Activated CD4-positive, CD25-positive, alpha-beta regulatory T cell treated with anti-CD3 and anti-CD28 coated beads, Interleukin-2, amount 50 U/mL, for 24 hours (primary cell): Measurements from ENCODE around the gene C3AR1.
"Not testable (repeated sequence)": the region's sequence is repeated elsewhere in the genome, so short reads cannot be mapped to it uniquely, and the experiment has no call there.

Experiments
- ATAC-seq, 2 donors: fragments of 150-1000 bp; cut with Tn5 transposase; one replicate each; pipeline ENCODE4 v1.10.0; 2021; ENCODE audit warnings: mild to moderate bottlenecking in 1 of 2, moderate library complexity in 1 of 2

The C3AR1 gene

DNA sequence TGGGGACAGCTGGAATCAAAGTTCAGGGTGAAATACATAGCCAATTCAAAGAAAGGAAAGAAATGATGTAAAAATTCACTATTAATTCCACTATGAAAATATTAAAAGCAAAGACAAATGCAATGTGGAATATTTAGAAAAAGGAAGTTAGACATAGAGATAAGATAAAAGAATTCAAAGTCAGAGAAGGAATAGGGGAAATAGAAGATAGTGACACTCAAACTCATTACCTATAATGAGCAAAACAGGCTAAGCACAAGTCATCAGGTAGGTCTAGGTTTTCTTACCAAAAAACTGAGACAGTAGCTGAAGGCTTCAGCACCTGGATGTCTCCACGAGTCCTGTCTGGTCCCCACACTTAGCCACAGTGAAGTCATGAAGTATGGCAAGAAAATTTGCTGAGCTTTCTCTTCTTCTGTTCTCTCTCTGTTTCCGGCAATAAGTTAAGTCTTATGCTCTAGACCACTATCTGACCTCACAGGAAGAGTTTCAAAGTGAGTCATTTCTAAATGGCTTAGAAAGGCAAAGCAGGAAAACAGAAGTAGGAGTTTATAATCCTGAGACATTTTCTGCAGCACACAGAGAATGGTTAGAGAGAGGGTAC is at the start of gene C3AR1:
Gene C3AR1, minus strand, starts transcription at position 369 of the 604 bp plus-strand sequence. CDS start 6,174 bp downstream, outside the sequence.
- peak; percentile 97 to 99 for ATAC-seq

DNA sequence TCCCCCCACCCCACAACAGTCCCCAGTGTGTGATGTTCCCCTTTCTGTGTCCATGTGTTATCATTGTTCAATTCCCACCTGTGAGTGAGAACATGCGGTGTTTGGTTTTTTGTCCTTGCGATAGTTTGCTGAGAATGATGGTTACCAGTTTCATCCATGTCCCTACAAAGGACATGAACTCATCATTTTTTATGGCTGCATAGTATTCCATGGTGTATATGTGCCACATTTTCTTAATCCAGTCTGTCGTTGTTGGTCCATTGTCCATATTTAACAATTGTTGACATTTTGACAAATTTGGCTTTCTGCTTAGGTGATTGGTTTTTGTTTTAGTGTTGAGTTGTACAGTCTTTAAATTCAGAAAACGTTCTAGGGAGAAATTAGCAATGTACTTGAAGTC is 47.0 kb upstream of the C3AR1 start:
- ATAC-seq = not testable (repeated sequence)

DNA sequence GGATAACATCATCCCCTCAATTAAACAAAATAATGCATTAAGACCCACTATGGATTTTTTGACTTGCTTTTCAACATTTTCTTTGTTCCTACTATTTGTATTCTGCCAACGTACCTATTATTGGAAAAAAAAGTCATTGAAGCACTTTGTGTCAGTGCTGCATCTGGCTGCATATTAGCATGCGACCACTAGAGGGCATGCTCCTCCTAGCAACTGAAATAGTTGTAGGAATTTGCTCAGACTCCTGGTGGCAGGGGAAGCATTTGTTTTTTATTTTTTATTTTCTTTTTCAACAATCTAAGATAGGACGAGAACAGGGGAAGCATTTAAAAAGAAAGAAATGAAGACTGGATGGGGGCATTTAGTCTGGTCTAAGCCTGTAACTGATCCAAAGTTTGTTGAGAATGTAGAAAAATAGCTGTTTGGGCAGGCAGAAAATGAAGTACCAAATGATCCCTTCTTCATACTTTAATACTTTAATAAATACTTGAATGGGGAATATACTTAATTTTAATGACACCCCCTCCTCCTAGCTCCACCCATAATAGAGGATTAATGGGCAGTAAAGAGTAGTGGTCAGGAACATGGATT is 42.7 kb upstream of the C3AR1 start:
- ATAC-seq = peak; percentile 43 to 48

DNA sequence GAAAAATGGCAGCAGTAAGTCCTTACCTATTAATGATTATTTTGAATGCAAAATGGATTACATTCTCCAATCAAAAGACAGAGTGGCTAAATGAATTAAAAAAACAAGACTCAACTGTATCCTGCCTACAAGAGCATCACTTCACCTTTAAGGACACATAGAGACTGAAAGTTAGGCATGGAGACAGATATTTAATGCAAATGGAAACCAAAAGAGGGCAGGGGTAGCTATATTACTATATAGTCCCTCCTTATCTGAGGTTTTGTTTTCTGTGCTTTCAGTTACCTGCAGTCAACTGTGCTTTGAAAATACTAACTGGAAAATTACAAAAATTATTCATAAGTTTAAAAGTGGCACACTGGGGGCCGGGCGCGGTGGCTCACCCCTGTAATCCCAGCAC is 33.1 kb upstream of the C3AR1 start:
- ATAC-seq = peak; percentile 49 to 61

DNA sequence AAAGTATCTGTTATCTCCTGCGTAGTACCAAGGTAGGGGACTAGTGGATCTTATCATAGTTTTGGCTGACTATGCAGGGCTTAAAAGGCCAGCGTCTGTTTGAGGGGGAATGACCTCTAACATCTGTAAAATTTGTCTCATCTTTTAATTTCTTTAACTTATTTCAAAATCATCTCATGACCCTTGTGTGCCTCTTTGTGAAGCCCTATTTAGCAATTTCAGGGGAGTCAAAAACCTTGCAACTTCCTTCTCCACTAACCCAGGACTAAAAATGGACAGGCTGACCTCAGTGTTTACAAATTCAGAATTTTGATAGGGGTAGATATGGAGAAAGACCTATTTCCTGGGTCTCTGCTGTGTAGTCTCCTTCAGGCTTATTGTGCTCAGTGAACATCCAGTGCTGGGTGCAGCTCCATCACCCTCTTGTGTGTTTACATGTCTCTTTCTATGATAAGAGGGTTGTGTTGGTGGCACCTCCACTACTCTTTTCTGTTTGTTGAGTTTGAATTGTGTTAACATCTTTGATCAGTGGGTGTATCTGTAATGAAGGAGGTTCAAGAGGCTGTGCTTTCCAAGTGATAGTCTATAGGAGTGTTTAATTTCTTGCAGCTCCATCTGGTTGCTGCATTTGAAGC is 30.2 kb upstream of the C3AR1 start:
- no peak for ATAC-seq

DNA sequence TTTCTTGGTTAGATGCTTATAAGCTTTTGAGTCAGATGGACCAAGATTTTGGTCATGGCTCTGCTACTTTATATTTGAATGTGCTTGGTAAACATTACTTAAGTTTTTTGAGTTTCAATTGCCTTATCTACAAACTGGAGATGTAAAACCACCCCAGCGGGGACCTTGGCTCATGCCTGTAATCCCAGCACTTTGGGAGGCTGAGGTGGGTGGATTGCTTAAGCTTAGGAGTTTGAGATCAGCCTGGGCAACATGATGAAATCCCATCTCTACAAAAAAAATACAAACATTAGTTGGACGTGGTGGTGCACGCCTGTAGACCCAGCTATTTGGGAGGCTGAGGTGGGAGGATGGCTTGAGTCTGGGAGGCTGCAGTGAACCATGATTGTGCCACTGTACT is 27.1 kb upstream of the C3AR1 start:
- no peak for ATAC-seq

DNA sequence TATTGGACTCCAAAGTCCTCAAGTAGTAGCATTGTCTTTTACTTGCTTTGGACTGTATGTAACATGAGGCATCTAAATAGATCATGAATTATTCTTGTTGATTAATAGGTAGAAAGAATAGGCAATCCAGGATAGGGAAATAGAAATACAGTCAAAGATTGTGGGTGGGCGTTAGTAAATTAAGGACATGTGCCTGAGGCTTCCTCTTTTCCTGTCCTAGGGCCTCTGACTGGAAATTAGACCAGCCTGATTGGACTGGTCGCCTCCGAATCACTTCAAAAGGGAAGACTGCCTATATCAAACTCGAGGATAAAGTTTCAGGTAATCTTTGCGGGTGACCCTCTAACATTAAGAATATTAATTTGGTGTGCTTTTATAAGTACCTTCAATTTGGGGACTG is 23.6 kb upstream of the C3AR1 start:
- ATAC-seq = no peak

DNA sequence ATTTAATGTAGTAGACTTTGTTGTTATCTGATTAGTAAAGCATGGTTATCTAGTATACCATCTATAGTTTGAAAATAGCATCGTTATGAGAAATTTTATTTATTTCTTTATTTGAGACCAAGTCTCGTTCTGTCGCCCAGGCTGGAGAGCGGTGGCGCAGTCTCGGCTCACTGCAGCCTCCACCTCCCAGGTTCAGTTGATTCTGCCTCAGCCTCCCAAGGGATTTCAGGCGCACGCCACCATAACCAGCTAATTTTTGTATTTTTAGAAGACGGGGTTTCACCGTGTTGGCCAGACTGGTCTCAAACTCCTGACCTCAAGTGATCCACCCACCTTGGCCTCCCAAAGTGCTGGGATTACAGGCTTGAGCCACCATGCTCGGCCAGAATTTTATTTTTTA is 23.1 kb upstream of the C3AR1 start:
- not testable (repeated sequence) for ATAC-seq

DNA sequence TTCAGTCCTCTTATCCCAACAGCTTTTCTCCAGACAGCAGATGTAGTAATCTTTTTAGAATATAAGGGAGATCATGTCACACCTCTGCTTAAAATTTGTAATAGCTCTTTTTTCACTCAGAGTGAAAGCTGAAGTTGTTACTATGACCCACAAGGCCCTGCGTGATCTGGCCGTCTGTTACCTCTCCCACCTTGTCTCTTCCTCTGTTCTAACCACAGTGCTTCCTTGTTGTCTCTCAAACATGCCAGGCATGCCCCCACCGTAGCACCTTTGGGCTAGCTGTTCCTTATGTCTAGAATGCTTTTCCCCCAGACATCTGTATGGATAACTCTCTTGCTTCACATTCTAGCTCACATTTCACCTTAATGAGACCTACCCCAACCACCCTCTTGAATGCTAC is 22.4 kb upstream of the C3AR1 start:
- peak; percentile 85 to 89 for ATAC-seq

DNA sequence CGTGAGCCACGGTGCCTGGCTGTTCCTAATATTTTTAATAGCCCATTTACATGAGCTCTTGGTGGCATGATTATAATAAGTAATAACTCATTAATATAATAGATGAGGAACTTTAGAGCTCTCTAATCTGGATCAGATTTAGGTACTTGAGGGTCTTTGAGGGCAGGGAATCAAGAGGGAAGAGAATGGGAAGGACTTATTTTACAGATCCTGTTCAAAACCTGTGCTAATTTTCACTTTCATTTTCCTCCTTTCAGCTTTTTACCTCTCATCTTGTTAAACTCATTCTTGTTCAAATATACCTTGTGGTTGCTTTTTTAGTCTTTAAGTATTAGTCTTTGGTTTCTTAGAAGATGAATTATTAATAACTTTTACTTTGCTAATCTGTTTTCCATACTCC is 21.5 kb upstream of the C3AR1 start:
- peak in 1 of 2 donors; percentile 11 for ATAC-seq

DNA sequence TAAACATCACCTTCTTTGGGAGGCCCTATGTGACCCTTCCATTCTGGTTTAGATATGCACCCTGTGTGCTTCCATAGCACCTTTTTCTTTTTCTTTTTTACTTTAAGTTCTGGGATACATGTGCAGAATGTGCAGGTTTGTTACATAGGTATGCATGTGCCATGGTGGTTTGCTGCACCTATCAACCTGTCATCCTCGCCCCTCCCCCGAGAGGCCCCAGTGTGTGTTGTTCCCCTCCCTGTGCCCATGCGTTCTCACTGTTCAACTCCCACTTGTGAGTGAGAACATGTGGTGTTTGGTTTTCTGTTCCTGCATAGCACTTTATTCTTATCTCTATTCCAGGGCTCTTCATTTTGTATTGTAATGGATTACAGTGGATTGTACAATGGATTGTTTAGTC is 18.2 kb upstream of the C3AR1 start:
- not testable (repeated sequence) for ATAC-seq

DNA sequence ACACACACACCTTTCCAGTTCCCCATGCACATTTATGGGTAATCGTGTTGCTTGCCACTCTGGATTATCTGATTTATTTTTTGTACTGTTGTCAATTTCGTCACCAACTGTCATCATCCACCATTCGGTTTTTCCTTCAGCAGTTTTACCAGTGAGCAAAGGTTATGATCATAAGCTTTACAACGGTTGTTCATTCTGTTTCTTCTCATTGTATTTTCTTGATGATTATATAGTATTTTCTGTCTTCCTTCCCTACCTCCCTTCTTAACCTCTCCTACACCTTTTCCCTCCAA is 16.6 kb upstream of the C3AR1 start:
- no peak for ATAC-seq

DNA sequence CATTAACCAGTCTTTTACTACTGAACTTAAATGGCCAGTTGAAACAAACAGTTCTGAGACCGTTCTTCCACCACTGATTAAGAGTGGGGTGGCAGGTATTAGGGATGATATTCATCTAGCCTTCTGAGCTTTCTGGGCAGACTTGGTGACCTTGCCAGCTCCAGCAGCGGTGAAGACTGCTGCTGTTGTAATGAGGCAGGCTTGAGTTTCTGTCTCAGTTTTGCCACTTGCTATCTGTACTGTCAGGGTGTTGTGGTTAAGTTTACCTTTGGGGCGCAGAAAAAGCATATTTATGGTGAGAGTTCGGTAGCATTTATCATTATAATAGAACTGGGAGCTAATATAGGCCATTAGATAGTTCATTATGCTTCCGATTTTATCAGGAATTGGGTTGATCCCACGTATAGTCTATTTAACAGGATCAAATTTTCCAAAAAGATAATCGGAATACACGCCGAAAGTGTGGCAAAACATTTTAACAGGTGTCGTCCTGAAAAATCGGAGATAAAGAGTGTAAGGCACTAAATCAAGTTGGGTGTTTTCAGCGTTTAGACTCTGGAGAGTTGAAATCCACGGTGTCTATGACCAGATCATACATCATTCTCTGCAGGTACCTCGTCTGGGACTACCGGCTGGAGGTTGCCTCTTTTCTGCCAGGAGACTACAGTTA is 15.2 kb upstream of the C3AR1 start:
- peak in 1 of 2 donors; percentile 11 for ATAC-seq

DNA sequence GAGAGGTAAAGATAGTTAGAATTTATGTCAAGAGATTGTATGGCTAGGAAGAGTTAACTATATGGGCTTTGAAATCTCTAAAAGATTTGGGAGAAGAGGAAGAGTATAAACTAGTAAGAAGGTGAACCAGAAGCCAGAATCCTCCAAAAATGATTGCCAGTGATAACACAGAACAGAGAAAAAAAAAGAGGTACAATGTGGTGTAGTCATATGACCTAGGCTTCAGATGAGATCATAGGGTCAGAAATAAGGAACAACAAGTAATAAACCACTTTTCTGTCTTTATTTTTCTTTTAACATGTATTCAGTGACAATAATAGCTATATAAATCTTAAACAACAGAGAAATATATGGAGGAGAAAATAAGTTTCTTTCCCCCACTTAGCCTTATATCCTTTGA is 14.0 kb upstream of the C3AR1 start:
- ATAC-seq = no peak

DNA sequence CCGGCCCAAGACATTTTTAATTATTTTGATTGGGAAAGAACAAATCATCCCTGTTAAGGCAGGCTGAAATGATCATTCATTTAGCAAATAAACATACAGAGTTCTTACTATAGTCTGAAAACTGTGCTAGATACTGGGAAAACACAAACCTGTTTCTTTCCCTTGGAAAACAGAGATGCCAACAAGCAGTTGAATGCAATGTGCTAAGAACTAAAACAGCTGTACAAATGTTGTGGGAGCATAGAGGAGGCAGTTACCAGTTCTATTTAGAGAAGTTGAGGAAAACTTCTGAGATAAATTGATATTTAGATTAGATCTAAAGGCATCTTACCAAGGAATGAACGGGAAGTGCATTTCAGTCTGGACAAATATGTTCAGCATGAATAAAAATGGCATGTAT is 12.8 kb upstream of the C3AR1 start:
- no peak for ATAC-seq

DNA sequence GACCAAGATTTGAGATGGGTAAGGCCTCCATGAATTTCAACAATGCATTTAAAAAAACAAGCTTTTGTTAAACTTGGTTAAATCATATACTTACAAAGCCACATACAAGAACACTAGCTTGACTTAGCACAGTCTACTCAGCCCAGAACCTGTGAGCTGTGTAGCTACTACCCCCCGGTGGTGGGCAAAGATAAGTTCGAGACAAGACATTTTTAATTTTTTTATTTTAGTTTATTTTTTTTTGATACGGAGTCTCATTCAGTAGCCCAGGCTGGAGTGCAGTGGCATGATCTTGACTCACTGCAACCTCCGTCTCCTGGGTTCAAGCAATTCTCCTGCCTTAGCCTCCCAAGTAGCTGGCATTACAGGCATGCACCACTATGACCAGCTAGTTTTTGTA is 12.2 kb upstream of the C3AR1 start:
- peak; percentile 9 to 11 for ATAC-seq

DNA sequence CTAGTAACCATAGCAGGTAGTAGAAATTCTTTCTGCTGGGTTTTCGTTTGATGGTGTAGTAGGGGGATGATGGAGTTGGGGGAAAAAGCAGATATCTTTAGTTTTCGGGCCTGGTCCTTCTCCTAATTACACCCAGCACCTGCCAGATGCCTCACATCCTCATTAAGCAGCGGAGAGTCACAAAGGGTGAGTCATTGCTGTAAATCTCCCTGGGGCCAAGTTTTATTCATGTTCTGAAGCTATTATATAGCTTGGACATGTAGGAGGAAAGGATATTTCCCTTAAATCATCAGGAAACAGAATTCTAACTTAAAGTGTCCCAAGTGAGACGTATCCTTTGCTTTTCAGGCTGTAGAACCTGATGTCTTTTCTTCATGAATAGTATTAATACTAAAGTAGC is 11.0 kb upstream of the C3AR1 start:
- ATAC-seq = no peak

DNA sequence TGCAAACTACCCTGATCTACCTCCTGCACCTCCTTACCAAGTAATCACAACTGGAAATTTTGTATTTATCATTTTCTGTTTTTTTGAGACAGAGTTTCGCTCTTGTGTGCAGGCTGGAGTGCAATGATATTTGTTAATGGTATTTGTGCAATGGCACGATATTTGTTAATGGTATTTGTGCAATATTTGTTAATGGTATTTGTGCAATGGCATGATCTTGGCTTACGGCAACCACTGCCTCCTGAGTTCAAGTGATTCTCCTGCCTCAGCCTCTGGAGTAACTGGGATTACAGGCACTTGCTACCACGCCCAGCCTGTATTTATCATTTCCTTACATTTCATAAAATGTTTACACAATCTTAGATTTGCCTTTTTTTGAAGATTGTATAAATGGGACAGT is 10.2 kb upstream of the C3AR1 start:
- no peak for ATAC-seq

DNA sequence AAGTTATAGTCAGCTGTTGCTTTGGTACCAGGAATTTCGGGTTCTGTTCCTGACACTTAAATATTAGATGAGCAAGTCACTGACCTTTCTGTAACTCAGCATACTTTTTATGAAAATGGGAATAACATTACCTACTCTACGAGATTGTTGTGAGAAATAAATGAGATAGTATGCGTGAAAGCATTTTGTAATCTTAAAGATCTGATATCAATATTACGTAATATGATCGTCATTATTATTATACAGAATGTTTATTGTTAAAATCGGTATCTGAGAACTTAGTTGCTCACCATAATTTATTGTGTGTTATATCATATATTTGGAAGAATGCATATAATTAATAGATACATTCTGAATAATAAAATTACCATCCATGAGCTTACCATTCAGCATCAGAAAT is 9.8 kb upstream of the C3AR1 start:
- ATAC-seq = no peak

DNA sequence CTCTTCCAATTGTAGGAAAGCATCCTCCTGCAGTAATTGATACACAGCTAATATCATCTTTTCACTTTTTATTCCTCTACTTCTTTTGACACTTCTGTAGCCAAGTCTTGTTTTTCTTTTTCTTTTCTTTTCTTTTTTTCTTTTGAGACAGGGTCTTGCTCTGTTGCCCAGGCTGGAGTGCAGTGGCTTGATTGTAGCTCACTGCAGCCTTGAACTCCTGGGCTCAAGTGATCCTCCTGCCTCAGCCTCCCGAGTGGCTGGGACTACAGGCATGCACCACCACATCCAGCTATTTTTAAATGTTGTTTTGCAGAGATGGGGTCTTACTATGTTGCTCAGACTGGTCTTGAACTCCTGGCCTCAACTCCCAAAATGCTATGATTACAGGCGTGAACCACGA is 5.7 kb upstream of the C3AR1 start:
- ATAC-seq = not testable (repeated sequence)

DNA sequence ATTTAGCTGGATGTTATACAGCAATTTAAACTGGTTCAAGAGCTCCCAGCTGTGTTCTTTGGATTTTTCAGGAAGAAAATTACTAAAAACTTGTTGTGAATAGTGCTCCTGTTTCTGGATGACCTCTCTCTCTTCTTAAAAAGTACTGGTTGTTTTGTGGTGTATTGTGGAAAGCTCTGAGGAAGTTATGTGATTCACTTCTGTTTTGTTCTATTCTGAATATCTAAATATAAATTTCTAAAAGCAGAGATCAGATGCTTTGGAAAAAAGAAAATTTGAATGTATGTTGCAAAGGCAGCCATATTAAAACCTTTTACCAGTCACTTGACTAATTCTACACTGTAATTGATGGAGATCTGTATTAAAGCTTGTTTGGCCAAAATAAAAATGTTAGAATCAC is 3.4 kb upstream of the C3AR1 start:
- no peak for ATAC-seq

DNA sequence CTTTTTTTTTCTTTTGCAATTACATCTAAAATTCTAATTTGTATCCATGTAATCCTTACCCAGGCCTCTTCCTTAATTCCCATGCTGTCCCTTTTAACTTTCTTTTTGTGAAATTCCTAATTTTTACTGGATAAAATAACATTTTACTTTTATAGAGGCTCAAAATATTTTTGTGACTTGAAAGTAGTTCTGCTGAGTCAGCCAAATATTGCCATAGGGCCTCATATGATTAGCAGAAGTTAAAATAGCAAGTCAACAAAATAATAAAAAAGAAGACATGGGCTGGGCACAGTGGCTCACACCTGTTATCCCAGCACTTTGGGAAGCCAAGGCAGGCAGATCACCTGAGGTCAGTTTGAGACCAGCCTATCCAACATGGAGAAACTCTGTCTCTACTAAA is 2.0 kb downstream of the C3AR1 start:
- ATAC-seq = no peak

DNA sequence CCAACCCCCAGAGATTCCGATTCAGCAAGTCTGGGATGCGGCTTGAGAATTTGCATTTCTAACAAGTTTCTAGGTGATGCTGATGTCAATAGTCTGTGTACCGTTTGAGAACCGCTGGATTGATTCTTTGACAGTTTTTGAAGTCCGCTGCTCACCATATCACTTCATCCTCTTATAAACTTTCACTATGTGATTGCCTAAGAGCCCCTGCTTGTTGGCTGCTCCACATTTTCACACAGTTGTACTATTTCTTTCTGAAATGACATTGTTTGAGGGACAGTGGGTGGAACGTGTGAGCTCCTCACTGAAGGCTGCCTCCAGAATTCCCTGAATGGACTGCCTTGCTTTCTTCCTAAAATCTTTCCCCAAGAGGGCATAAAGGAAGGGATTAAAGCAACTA is 7.7 kb downstream of the C3AR1 start:
- ATAC-seq = no peak

DNA sequence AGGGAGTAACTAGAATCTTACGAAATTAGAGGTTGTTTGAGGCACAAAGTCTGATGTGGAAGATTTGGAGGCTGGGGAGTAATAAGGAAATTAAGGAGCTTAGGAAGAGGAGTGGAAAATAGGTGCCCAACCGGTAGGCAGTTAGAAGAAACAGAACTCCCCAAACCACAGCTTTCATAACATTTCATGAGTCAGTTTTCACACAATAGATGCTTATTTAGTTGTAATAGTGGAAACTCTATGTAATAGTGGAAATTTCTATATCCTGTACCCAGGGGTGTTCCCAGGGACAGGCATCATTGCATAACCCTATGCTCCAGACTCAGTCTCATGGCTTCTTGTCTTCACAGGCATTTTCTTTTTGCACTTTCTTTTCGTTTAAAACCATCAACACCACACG is 8.3 kb downstream of the C3AR1 start:
- ATAC-seq = no peak
